ENCODE data around the gene TAB2. TPM values are rescaled to one million over a fixed set of nuclear protein-coding genes. Genes with fewer than 3 reads are reported as not detected.

Gene TAB2
- total and polyA plus RNA-seq, 2 of the 8 experiments (the other 6 are each of a cell fraction or from before 2014, with no cell fraction given) = 40.4 to 63.0 TPM

- no peak overlapping the region for H2BK15ac ChIP-seq (ENCODE audit: low read length)
- TF ChIP-seq NRF1 (IDR thresholded peaks at IDR 0.05; ENCODE audit: low read depth, low read length) = no peak
- TF ChIP-seq CTCF (IDR thresholded peaks at IDR 0.05; ENCODE audit: control extremely low read depth in 1 of 3, insufficient read depth in 1 of 3, low read depth in 1 of 3, low read length in 3 of 3) = no peak
- TF ChIP-seq POU5F1 (IDR thresholded peaks at IDR 0.05; ENCODE audit: low read depth, low read length) = no peak
- no peak for TF ChIP-seq CBX5 (IDR thresholded peaks at IDR 0.05; ENCODE audit: low read depth, low read length)
- TF ChIP-seq CHD1 (IDR thresholded peaks at IDR 0.05; ENCODE audit: low read depth, low read length) = no peak
- no peak for TF ChIP-seq BRCA1 (IDR thresholded peaks at IDR 0.05; ENCODE audit: low read depth, low read length)
- TF ChIP-seq ASH2L (IDR thresholded peaks at IDR 0.05; ENCODE audit: low read length) = no peak
- no peak for TF ChIP-seq SIRT6 (IDR thresholded peaks at IDR 0.05; ENCODE audit: low read length)
- no peak for TF ChIP-seq SUZ12 (IDR thresholded peaks at IDR 0.05; ENCODE audit: low read length)
- no peak for TF ChIP-seq JUND (IDR thresholded peaks at IDR 0.05; ENCODE audit: low read length)
- no peak for TF ChIP-seq BACH1 (IDR thresholded peaks at IDR 0.05; ENCODE audit: low read length)
- TF ChIP-seq TAF1 (IDR thresholded peaks at IDR 0.05; ENCODE audit: low read depth, low read length) = no peak
- no peak for TF ChIP-seq KDM4A (IDR thresholded peaks at IDR 0.05; ENCODE audit: low read depth, low read length, severe bottlenecking)
- H3K4ac ChIP-seq (replicated peaks; ENCODE audit: insufficient read length, low read depth, low read length) = no peak overlapping the region
These were observed 10.5 kb upstream of the TAB2 start for GRCh38 chr6:149306967-149307366.

More at GRCh38 chr6:149306967-149307366, 10.5 kb upstream of the TAB2 start:
- Histone ChIP-seq H3K4me1 (replicated peaks in 1 of 4; ENCODE audit: control insufficient read depth in 3 of 4, insufficient read depth in 4 of 4, low read length in 3 of 4) (peaks cover 0 to 6% (median 2%) of the 10 kb centered on the region in 4 experiments; a peak in 2 of 7 replicates), H3K56ac (replicated peaks; ENCODE audit: insufficient read length, low read depth, low read length) (no peak overlapping the region), H2BK5ac (ENCODE audit: low read depth, low read length) (no peak overlapping the region), H2BK12ac (ENCODE audit: low read depth, low read length) (no peak overlapping the region), H2BK20ac (ENCODE audit: low read length) (no peak overlapping the region), H4K8ac (ENCODE audit: extremely low read depth, insufficient read depth, low read length) (no peak overlapping the region), H3K23ac (ENCODE audit: insufficient read length) (no peak overlapping the region), H3K27ac (ENCODE audit: low read depth, low read length) (no peak overlapping the region), H3K9me3 (ENCODE audit: insufficient read depth in 2 of 2, low read depth in 1 of 2, low read length in 1 of 2) (no peaks in the 10 kb centered on the region), H3K4me3 (ENCODE audit: extremely low read depth in 1 of 4, insufficient read depth in 2 of 4, low read depth in 3 of 4, low read length in 4 of 4) (no peak overlapping the region), H3K18ac (ENCODE audit: extremely low read depth, low read length) (no peak overlapping the region), H3K79me2 (ENCODE audit: control insufficient read depth in 1 of 2, insufficient read depth in 2 of 2, low read length in 2 of 2) (no peaks in the 10 kb centered on the region), H3K23me2 (ENCODE audit: low read depth, low read length) (no peaks in the 10 kb centered on the region), H3K4me2 (ENCODE audit: insufficient read depth in 1 of 2, low read depth in 2 of 2, low read length in 2 of 2) (no peak overlapping the region), H3K36me3 (ENCODE audit: control insufficient read depth in 2 of 4, insufficient read depth in 4 of 4, low read length in 3 of 4) (no peaks in the 10 kb centered on the region), H3K14ac (ENCODE audit: insufficient read length) (no peak overlapping the region), H3K79me1 (ENCODE audit: low read depth, low read length) (no peaks in the 10 kb centered on the region), H4K91ac (replicated peaks; ENCODE audit: insufficient read length, low read length) (no peak overlapping the region), H4K5ac (ENCODE audit: insufficient read length, low read depth, low read length) (no peak overlapping the region), H2BK120ac (replicated peaks; ENCODE audit: low read depth, low read length) (no peak overlapping the region), H2AFZ (ENCODE audit: low read length) (0 out of 2 replicates have a peak overlapping the region, but pooled peaks have one; percentile 28), H3K27me3 (replicated peaks in 1 of 4; ENCODE audit: control insufficient read depth in 3 of 4, extremely low read depth in 1 of 4, insufficient read depth in 3 of 4, low read length in 3 of 4) (no peaks in the 10 kb centered on the region), H3K9ac (replicated peaks in 1 of 4; ENCODE audit: extremely low read depth in 1 of 4, low read depth in 3 of 4, low read length in 3 of 4) (no peak overlapping the region), H2AK5ac (ENCODE audit: low read depth, low read length) (no peak overlapping the region), H4K20me1 (replicated peaks in 1 of 2; ENCODE audit: control insufficient read depth in 1 of 2, insufficient read depth in 2 of 2, low read length in 2 of 2) (no peaks in the 10 kb centered on the region)
- FAIRE-seq (peak; percentile 65), DNase-seq (ENCODE audit: low read depth in 1 of 2, low spot score in 2 of 2) (no peak)
- CTCF ChIA-PET (ENCODE audit: partially characterized antibody) = no interaction called here
- POLR2A ChIA-PET (ENCODE audit: partially characterized antibody) = no interaction called here
- 83% methylated on average over 3 of the region's 3 CpGs; no CpG with 5 or more reads in 1 of the 2 experiments for WGBS, 2 experiments (ENCODE audit: extremely low coverage in 1 of 2, insufficient coverage in 1 of 2, insufficient read length in 1 of 2, insufficient replicate concordance in 2 of 2, low coverage in 1 of 2, low lambda C conversion rate in 2 of 2, missing lambda C conversion rate in 1 of 2)
